Measurements from ENCODE around the gene CDH20.

GRCh38 chr18:61572871-61573270 lies 239.6 kb downstream of the CDH20 start:
- no peak for TF ChIP-seq SIN3A (IDR thresholded peaks at IDR 0.05; ENCODE audit: borderline replicate concordance, insufficient read depth, low read length)
- no peak for TF ChIP-seq POLR2AphosphoS5 (IDR thresholded peaks at IDR 0.05; ENCODE audit: low read depth, low read length)
- no peak for TF ChIP-seq TAF1 (IDR thresholded peaks at IDR 0.05; ENCODE audit: borderline replicate concordance, insufficient read depth, low read length)
- no peak for TF ChIP-seq FOXP2 (optimal IDR thresholded peaks at IDR 0.05; ENCODE audit: borderline replicate concordance, extremely low read depth, extremely low read length, insufficient read depth)
- no peak for TF ChIP-seq REST (IDR thresholded peaks at IDR 0.05; ENCODE audit: insufficient read depth in 1 of 2, low read depth in 2 of 2, low read length in 2 of 2)

All from PFSK-1 (cell line).